HEK293 (cell line): Measurements from ENCODE around the gene ADSS1.

Source experiments
- EGR2 ChIP-seq: fragments of 450-650 bp; formaldehyde crosslinking; IDR thresholded peaks from 2 replicates; pipeline ENCODE4 v1.5.1; 2016; ENCODE audit warnings: low read depth, missing biosample characterization, missing genetic modification characterization
- GLIS1 ChIP-seq: fragments of 450-650 bp; formaldehyde crosslinking; IDR thresholded peaks from 2 replicates; pipeline ENCODE4 v1.5.1; 2016; ENCODE audit warnings: missing biosample characterization, missing genetic modification characterization
- KLF1 ChIP-seq: fragments of 450-650 bp; formaldehyde crosslinking; IDR thresholded peaks from 2 replicates; pipeline ENCODE4 v1.5.1; 2016; ENCODE audit warnings: missing biosample characterization, missing genetic modification characterization
- KLF9 ChIP-seq: fragments of 450-650 bp; formaldehyde crosslinking; IDR thresholded peaks from 2 replicates; pipeline ENCODE4 v1.5.1; 2016; ENCODE audit warnings: missing biosample characterization, missing genetic modification characterization, low read depth
- SP3 ChIP-seq: fragments of 450-650 bp; formaldehyde crosslinking; IDR thresholded peaks from 2 replicates; pipeline ENCODE4 v1.5.1; 2016; ENCODE audit warnings: missing biosample characterization, missing genetic modification characterization
- ZBTB48 ChIP-seq: fragments of 450-650 bp; formaldehyde crosslinking; IDR thresholded peaks from 2 replicates; pipeline ENCODE4 v1.5.1; 2016; ENCODE audit warnings: missing biosample characterization, missing genetic modification characterization
- ZBTB7A ChIP-seq: fragments of 450-650 bp; formaldehyde crosslinking; IDR thresholded peaks from 2 replicates; pipeline ENCODE4 v1.5.1; 2016; ENCODE audit warnings: low read depth, missing biosample characterization, missing genetic modification characterization
- ZEB2 ChIP-seq: fragments of 450-650 bp; formaldehyde crosslinking; IDR thresholded peaks from 2 replicates; pipeline ENCODE4 v1.5.1; 2016; ENCODE audit warnings: missing biosample characterization, missing genetic modification characterization
- ZFHX2 ChIP-seq: fragments of 450-650 bp; formaldehyde crosslinking; conservative IDR thresholded peaks from 2 replicates; pipeline ENCODE4 v1.5.1; 2016; ENCODE audit warnings: missing biosample characterization, missing genetic modification characterization
- ZNF2 ChIP-seq: fragments of 450-650 bp; formaldehyde crosslinking; IDR thresholded peaks from 2 replicates; pipeline ENCODE4 v1.5.1; 2016; ENCODE audit warnings: missing biosample characterization, missing genetic modification characterization
- ZNF274 ChIP-seq, 2 experiments: fragments of 200-500 bp in 1 of 2; fragments of 450-650 bp in 1 of 2; sonication (Bioruptor generic) in 1 of 2; formaldehyde crosslinking in 1 of 2; IDR thresholded peaks; 2 replicates each; pipeline versions ENCODE4 v1.5.1 to v1.6.1; 2014 to 2016; ENCODE audit warnings: borderline replicate concordance in 1 of 2, inconsistent platforms in 1 of 2, low read length in 1 of 2, missing biosample characterization in 1 of 2, missing genetic modification characterization in 1 of 2
- ZNF324 ChIP-seq: fragments of 450-650 bp; formaldehyde crosslinking; IDR thresholded peaks from 2 replicates; pipeline ENCODE4 v1.5.1; 2016; ENCODE audit warnings: missing biosample characterization, missing genetic modification characterization
- ZNF366 ChIP-seq: fragments of 450-650 bp; formaldehyde crosslinking; conservative IDR thresholded peaks from 2 replicates; pipeline ENCODE4 v1.5.1; 2016; ENCODE audit warnings: missing biosample characterization, missing genetic modification characterization
- ZNF48 ChIP-seq: fragments of 450-650 bp; formaldehyde crosslinking; IDR thresholded peaks from 2 replicates; pipeline ENCODE4 v1.5.1; 2016; ENCODE audit warnings: missing biosample characterization, missing genetic modification characterization
- ZNF501 ChIP-seq: fragments of 450-650 bp; formaldehyde crosslinking; IDR thresholded peaks from 2 replicates; pipeline ENCODE4 v1.5.1; 2016; ENCODE audit warnings: missing biosample characterization, missing genetic modification characterization
- ZNF529 ChIP-seq: fragments of 450-650 bp; formaldehyde crosslinking; IDR thresholded peaks from 2 replicates; pipeline ENCODE4 v1.5.1; 2017; ENCODE audit warnings: missing genetic modification characterization, missing biosample characterization; ENCODE audit not compliant: insufficient replicate concordance
- ZNF544 ChIP-seq: fragments of 450-650 bp; formaldehyde crosslinking; IDR thresholded peaks from 2 replicates; pipeline ENCODE4 v1.5.0; 2017; ENCODE audit warnings: missing biosample characterization, missing genetic modification characterization
- ZNF549 ChIP-seq: fragments of 450-650 bp; IDR thresholded peaks from 2 replicates; pipeline ENCODE4 v1.5.1; 2018; ENCODE audit warnings: missing biosample characterization, missing genetic modification characterization, mild to moderate bottlenecking, inconsistent platforms, moderate library complexity
- ZNF660 ChIP-seq: fragments of 450-650 bp; IDR thresholded peaks from 2 replicates; pipeline ENCODE4 v1.5.1; 2018; ENCODE audit warnings: missing biosample characterization, mild to moderate bottlenecking, missing genetic modification characterization
- ZNF776 ChIP-seq: fragments of 450-650 bp; formaldehyde crosslinking; IDR thresholded peaks from 2 replicates; pipeline ENCODE4 v1.5.0; 2017; ENCODE audit warnings: missing biosample characterization, missing genetic modification characterization, borderline replicate concordance
- ZNF777 ChIP-seq: fragments of 450-650 bp; formaldehyde crosslinking; IDR thresholded peaks from 2 replicates; pipeline ENCODE4 v1.5.1; 2017; ENCODE audit warnings: missing biosample characterization, missing genetic modification characterization, borderline replicate concordance
- ZNF785 ChIP-seq: fragments of 450-650 bp; formaldehyde crosslinking; IDR thresholded peaks from 2 replicates; pipeline ENCODE4 v1.5.1; 2016; ENCODE audit warnings: missing biosample characterization, missing genetic modification characterization
- TF ChIP-seq, protein P1 (sequence below): fragments of 450-650 bp; formaldehyde crosslinking; IDR thresholded peaks from 2 replicates; pipeline ENCODE4 v1.5.1; 2016; ENCODE audit warnings: missing biosample characterization, missing genetic modification characterization
- TF ChIP-seq, protein P2 (sequence below): fragments of 450-650 bp; formaldehyde crosslinking; IDR thresholded peaks from 2 replicates; pipeline ENCODE4 v1.5.1; 2016; ENCODE audit warnings: missing biosample characterization, missing genetic modification characterization
- TF ChIP-seq, protein P3 (sequence below): fragments of 450-650 bp; formaldehyde crosslinking; IDR thresholded peaks from 2 replicates; pipeline ENCODE4 v1.5.1; 2016; ENCODE audit warnings: missing biosample characterization, missing genetic modification characterization, borderline replicate concordance
- TF ChIP-seq, protein P4 (sequence below): fragments of 450-650 bp; formaldehyde crosslinking; IDR thresholded peaks from 2 replicates; pipeline ENCODE4 v1.5.0; 2017; ENCODE audit warnings: missing biosample characterization, missing genetic modification characterization, borderline replicate concordance
- TF ChIP-seq, protein P5 (sequence below): fragments of 450-650 bp; formaldehyde crosslinking; conservative IDR thresholded peaks from 2 replicates; pipeline ENCODE4 v1.5.1; 2016; ENCODE audit warnings: low read depth, missing biosample characterization, missing genetic modification characterization

Gene ADSS1

DNA sequence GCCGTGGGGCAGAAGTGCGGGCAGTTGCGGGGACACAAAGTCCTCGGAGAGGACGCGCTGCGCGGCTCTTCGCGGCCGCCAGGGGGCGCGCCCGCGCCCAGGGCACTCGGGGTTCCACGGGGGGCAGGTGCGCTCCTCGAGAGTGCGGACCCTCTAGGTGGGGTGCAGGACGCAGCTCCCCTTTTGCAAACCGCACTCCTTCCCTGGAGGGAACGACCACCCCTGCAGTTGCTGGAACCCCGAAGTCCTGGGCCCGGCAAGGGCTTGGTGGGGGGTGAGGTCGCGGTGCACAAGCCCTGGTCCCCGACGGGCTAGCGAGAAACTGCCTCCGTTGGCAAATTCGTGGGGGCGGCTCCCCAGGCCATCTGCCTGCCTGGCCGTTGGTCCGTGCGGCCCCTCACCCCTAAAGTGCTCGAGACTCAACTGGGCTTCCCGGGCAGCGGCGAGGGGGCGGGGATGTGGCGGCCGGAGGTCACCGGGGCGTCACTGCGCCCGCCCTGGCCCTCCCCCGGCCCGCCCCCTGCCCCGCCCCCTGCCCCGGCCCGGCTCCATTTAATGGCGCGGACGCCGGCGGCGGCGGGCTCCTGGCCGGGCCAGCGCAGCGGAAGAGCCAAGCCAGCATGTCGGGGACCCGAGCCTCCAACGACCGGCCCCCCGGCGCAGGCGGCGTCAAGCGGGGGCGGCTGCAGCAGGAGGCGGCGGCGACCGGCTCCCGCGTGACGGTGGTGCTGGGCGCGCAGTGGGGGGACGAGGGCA lies at the start of gene ADSS1 (continued):
- TF ChIP-seq ZNF2 (tag by site-specific recombination) (peak; percentile 91), ZNF366 (tag by site-specific recombination) (no peak), ZNF544 (no peak), ZNF529 (tag by site-specific recombination) (no peak), ZNF324 (peak; percentile 84), ZBTB7A (peak; percentile 97), ZNF777 (tag by site-specific recombination) (peak; percentile 96), ZBTB48 (tag by site-specific recombination) (peak; percentile 85), ZNF776 (tag by site-specific recombination) (no peak), ZEB2 (tag by site-specific recombination) (peak; percentile 81; the same call in 1 of the 2 replicates), KLF1 (peak; percentile 25; the same call in 1 of the 2 replicates), ZNF501 (tag by site-specific recombination) (0 out of 2 replicates have a peak, but pooled peaks have one; percentile 57), ZNF660 (tag by site-specific recombination) (0 out of 2 replicates have a peak, but pooled peaks have one; percentile 22), ZFHX2 (0 out of 2 replicates have a peak, but pooled peaks have one; percentile 15), KLF9 (peak; percentile 84), EGR2 (no peak), GLIS1 (peak; percentile 87), ZNF549 (no peak), ZNF785 (no peak), SP3 (tag by site-specific recombination) (peak; percentile 74), ZNF274 (IDR thresholded peaks at IDR 0.05; ENCODE audit: low read length) (no peak), ZNF274 (tag by site-specific recombination; IDR thresholded peaks at IDR 0.05; ENCODE audit: borderline replicate concordance) (no peak), ZNF48 (tag by site-specific recombination) (no peak)
- TF ChIP-seq, protein P1, sequence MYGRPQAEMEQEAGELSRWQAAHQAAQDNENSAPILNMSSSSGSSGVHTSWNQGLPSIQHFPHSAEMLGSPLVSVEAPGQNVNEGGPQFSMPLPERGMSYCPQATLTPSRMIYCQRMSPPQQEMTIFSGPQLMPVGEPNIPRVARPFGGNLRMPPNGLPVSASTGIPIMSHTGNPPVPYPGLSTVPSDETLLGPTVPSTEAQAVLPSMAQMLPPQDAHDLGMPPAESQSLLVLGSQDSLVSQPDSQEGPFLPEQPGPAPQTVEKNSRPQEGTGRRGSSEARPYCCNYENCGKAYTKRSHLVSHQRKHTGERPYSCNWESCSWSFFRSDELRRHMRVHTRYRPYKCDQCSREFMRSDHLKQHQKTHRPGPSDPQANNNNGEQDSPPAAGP, result peak; percentile 52
- TF ChIP-seq, protein P2, sequence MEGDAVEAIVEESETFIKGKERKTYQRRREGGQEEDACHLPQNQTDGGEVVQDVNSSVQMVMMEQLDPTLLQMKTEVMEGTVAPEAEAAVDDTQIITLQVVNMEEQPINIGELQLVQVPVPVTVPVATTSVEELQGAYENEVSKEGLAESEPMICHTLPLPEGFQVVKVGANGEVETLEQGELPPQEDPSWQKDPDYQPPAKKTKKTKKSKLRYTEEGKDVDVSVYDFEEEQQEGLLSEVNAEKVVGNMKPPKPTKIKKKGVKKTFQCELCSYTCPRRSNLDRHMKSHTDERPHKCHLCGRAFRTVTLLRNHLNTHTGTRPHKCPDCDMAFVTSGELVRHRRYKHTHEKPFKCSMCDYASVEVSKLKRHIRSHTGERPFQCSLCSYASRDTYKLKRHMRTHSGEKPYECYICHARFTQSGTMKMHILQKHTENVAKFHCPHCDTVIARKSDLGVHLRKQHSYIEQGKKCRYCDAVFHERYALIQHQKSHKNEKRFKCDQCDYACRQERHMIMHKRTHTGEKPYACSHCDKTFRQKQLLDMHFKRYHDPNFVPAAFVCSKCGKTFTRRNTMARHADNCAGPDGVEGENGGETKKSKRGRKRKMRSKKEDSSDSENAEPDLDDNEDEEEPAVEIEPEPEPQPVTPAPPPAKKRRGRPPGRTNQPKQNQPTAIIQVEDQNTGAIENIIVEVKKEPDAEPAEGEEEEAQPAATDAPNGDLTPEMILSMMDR (tag by site-specific recombination), result peak; percentile 89
- TF ChIP-seq, protein P3, sequence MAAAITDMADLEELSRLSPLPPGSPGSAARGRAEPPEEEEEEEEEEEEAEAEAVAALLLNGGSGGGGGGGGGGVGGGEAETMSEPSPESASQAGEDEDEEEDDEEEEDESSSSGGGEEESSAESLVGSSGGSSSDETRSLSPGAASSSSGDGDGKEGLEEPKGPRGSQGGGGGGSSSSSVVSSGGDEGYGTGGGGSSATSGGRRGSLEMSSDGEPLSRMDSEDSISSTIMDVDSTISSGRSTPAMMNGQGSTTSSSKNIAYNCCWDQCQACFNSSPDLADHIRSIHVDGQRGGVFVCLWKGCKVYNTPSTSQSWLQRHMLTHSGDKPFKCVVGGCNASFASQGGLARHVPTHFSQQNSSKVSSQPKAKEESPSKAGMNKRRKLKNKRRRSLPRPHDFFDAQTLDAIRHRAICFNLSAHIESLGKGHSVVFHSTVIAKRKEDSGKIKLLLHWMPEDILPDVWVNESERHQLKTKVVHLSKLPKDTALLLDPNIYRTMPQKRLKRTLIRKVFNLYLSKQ, result 0 out of 2 replicates have a peak, but pooled peaks have one; percentile 6
- TF ChIP-seq, protein P4, sequence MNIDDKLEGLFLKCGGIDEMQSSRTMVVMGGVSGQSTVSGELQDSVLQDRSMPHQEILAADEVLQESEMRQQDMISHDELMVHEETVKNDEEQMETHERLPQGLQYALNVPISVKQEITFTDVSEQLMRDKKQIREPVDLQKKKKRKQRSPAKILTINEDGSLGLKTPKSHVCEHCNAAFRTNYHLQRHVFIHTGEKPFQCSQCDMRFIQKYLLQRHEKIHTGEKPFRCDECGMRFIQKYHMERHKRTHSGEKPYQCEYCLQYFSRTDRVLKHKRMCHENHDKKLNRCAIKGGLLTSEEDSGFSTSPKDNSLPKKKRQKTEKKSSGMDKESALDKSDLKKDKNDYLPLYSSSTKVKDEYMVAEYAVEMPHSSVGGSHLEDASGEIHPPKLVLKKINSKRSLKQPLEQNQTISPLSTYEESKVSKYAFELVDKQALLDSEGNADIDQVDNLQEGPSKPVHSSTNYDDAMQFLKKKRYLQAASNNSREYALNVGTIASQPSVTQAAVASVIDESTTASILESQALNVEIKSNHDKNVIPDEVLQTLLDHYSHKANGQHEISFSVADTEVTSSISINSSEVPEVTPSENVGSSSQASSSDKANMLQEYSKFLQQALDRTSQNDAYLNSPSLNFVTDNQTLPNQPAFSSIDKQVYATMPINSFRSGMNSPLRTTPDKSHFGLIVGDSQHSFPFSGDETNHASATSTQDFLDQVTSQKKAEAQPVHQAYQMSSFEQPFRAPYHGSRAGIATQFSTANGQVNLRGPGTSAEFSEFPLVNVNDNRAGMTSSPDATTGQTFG (tag by site-specific recombination), result no peak
- TF ChIP-seq, protein P5, sequence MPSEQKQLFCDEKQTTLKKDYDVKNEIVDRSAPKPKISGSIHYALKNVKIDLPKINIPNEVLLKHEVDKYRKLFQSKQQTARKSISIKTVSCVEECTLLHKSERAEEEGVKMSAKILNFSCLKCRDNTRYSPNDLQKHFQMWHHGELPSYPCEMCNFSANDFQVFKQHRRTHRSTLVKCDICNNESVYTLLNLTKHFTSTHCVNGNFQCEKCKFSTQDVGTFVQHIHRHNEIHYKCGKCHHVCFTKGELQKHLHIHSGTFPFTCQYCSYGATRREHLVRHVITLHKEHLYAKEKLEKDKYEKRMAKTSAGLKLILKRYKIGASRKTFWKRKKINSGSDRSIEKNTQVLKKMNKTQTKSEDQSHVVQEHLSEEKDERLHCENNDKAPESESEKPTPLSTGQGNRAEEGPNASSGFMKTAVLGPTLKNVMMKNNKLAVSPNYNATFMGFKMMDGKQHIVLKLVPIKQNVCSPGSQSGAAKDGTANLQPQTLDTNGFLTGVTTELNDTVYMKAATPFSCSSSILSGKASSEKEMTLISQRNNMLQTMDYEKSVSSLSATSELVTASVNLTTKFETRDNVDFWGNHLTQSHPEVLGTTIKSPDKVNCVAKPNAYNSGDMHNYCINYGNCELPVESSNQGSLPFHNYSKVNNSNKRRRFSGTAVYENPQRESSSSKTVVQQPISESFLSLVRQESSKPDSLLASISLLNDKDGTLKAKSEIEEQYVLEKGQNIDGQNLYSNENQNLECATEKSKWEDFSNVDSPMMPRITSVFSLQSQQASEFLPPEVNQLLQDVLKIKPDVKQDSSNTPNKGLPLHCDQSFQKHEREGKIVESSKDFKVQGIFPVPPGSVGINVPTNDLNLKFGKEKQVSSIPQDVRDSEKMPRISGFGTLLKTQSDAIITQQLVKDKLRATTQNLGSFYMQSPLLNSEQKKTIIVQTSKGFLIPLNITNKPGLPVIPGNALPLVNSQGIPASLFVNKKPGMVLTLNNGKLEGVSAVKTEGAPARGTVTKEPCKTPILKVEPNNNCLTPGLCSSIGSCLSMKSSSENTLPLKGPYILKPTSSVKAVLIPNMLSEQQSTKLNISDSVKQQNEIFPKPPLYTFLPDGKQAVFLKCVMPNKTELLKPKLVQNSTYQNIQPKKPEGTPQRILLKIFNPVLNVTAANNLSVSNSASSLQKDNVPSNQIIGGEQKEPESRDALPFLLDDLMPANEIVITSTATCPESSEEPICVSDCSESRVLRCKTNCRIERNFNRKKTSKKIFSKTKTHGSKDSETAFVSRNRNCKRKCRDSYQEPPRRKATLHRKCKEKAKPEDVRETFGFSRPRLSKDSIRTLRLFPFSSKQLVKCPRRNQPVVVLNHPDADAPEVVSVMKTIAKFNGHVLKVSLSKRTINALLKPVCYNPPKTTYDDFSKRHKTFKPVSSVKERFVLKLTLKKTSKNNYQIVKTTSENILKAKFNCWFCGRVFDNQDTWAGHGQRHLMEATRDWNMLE (tag by site-specific recombination), result no peak
